Nephron progenitor cell (in vitro differentiated cells): ENCODE data around the gene PRKG1.

Experiments used
- DNase-seq: peaks from one replicate; pipeline ENCODE4 v3.0.0; 2021
- H3K27ac Mint-ChIP-seq: 2 replicates; pipeline ENCODE4 v1.8.0; 2021; ENCODE audit warnings: mild to moderate bottlenecking, moderate library complexity, mixed read lengths
- H3K27me3 Mint-ChIP-seq: 2 replicates; pipeline ENCODE4 v1.8.0; 2021; ENCODE audit warnings: mild to moderate bottlenecking, low read depth, mixed read lengths; ENCODE audit not compliant: poor library complexity
- H3K36me3 Mint-ChIP-seq: 2 replicates; pipeline ENCODE4 v1.8.0; 2021; ENCODE audit warnings: low read depth, mixed read lengths
- H3K4me1 Mint-ChIP-seq: 2 replicates; pipeline ENCODE4 v1.8.0; 2021; ENCODE audit warnings: mixed read lengths
- H3K4me3 Mint-ChIP-seq: 2 replicates; pipeline ENCODE4 v1.8.0; 2021; ENCODE audit warnings: mild to moderate bottlenecking, moderate library complexity, mixed read lengths
- H3K9me3 Mint-ChIP-seq: 2 replicates; pipeline ENCODE4 v1.8.0; 2021; ENCODE audit warnings: mild to moderate bottlenecking, moderate library complexity, mixed read lengths
- TF ChIP-seq, protein P1 (sequence below): fragments of 200-600 bp; sonication (generic); IDR thresholded peaks from 2 replicates; pipeline ENCODE4 v1.5.0; 2021; ENCODE audit warnings: antibody characterized with exemption

PRKG1 gene

DNA sequence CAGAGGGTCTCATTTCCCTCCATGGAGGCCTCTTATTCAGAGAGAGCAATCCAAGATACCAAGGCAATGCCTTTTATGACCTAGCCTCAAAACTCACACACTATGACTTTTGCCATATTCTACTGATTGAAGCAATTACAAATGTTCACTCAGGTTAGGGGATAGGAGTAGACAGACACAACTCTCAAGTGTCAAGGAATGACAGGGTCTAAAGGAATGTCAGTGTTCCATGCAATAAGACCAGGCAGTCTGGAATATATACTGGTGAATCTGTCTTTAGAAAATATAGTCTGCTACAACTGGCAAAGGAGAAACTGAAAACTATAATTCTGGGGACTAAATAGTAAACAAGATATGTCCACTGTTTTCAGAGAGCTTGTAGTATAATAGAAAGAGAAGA, 283.9 kb downstream of the PRKG1 start:
- Mint-ChIP-seq H3K36me3 (no peaks in the 10 kb centered on the region), H3K27me3 (no peaks in the 10 kb centered on the region), H3K4me3 (no peak overlapping the region), H3K9me3 (no peaks in the 10 kb centered on the region), H3K4me1 (no peaks in the 10 kb centered on the region), H3K27ac (no peak overlapping the region)
- no peak for DNase-seq
- TF ChIP-seq, protein P1, sequence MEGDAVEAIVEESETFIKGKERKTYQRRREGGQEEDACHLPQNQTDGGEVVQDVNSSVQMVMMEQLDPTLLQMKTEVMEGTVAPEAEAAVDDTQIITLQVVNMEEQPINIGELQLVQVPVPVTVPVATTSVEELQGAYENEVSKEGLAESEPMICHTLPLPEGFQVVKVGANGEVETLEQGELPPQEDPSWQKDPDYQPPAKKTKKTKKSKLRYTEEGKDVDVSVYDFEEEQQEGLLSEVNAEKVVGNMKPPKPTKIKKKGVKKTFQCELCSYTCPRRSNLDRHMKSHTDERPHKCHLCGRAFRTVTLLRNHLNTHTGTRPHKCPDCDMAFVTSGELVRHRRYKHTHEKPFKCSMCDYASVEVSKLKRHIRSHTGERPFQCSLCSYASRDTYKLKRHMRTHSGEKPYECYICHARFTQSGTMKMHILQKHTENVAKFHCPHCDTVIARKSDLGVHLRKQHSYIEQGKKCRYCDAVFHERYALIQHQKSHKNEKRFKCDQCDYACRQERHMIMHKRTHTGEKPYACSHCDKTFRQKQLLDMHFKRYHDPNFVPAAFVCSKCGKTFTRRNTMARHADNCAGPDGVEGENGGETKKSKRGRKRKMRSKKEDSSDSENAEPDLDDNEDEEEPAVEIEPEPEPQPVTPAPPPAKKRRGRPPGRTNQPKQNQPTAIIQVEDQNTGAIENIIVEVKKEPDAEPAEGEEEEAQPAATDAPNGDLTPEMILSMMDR, result no peak

DNA sequence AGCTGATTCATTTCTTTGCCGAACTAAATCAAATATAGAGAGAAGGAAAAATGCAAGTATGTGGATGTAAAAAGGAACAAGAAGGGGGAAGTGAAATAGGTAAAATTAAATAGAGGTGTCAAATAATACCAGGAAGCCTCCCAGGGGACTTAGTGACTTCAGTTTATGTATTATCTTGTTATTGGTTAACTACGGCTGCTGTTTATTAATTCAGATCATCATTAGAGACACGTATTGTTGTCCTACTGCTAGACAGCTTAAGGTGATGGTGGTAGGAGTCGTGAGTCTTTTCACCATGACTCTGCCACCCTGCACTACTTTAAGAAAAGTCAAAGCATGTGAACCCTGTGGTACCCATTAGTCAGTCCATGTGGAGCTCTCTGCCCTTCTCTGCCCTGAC, 289.1 kb downstream of the PRKG1 start:
- no peak for DNase-seq
- Mint-ChIP-seq H3K27ac (peak overlapping the region; percentile 64), H3K4me1 (peaks cover 17% of the 10 kb centered on the region), H3K9me3 (no peaks in the 10 kb centered on the region), H3K36me3 (no peaks in the 10 kb centered on the region), H3K4me3 (no peak overlapping the region), H3K27me3 (no peaks in the 10 kb centered on the region)
- TF ChIP-seq, protein P1, result no peak

DNA sequence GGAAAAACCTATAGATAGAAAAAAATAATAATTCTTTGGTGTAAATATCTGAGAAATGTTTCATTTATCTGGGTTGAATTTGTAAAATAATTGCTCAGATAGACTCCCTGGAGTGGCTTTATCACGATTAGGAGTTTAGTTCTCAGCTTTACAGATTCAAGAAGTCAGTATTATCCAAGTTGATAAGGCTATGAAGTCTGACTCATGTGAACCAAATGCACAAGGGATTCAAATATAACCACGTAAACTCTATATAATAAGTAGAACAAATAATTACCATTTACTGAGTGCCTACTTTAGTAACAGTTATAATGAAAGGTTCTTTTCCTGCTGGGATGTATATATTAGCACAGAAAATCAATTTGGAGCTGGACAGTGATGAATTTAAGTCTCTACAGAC, 290.4 kb downstream of the PRKG1 start:
- no peak for DNase-seq
- Mint-ChIP-seq H3K27ac (no peak overlapping the region), H3K4me3 (no peak overlapping the region), H3K36me3 (no peaks in the 10 kb centered on the region), H3K27me3 (no peaks in the 10 kb centered on the region), H3K9me3 (no peaks in the 10 kb centered on the region), H3K4me1 (peaks cover 17% of the 10 kb centered on the region)
- TF ChIP-seq, protein P1, result no peak

DNA sequence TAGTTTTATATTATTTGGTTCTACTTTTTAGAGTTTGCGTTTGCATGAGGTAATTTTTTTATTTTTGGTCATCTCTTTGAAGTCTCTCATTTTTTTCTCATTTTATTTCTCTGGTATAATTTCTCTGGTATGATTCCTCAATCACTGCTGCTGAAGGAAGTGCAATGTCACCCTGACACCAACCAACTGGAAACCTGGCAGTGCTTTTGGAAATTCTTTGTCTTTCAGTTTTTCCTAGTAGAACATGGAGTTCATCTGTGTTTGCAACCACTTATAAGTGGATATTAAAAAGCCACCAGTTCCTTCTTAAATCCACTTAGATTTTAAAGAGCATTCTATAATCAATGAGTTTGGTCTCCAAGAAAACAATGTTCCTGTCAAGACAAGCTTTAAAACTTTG, 291.8 kb downstream of the PRKG1 start:
- Mint-ChIP-seq H3K36me3 (no peaks in the 10 kb centered on the region), H3K4me1 (peaks cover 17% of the 10 kb centered on the region), H3K27ac (no peak overlapping the region)

DNA sequence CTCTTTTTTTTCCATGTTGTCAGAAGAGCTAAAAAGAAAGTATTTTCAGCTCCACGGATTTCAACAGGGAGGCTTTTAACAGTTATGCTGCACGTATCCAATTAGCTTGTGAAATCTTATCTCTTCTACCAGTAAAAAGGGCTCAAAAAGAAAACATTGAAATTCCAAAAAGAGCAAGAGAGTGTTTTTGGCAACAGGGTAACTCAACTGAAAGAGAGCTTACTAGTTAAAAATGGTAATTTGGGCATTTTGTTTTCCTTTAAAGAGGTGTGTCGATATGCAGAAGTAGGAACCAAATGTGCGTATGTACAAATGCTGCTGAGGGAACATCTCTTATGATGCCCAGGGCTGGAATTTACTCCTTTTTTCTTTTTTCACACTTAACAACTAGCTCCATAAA, 292.8 kb downstream of the PRKG1 start:
- TF ChIP-seq, protein P1, result no peak
- Mint-ChIP-seq H3K4me3 (no peak overlapping the region), H3K9me3 (no peaks in the 10 kb centered on the region), H3K36me3 (no peaks in the 10 kb centered on the region), H3K27me3 (no peaks in the 10 kb centered on the region), H3K27ac (peak overlapping the region; percentile 40), H3K4me1 (peaks cover 17% of the 10 kb centered on the region)
- DNase-seq, result no peak

More for the DNA sequence above, 291.8 kb downstream of the PRKG1 start:
- no peaks in the 10 kb centered on the region for H3K27me3 Mint-ChIP-seq
- no peaks in the 10 kb centered on the region for H3K9me3 Mint-ChIP-seq
- TF ChIP-seq, protein P1, result no peak
- DNase-seq, result no peak
- no peak overlapping the region for H3K4me3 Mint-ChIP-seq

DNA sequence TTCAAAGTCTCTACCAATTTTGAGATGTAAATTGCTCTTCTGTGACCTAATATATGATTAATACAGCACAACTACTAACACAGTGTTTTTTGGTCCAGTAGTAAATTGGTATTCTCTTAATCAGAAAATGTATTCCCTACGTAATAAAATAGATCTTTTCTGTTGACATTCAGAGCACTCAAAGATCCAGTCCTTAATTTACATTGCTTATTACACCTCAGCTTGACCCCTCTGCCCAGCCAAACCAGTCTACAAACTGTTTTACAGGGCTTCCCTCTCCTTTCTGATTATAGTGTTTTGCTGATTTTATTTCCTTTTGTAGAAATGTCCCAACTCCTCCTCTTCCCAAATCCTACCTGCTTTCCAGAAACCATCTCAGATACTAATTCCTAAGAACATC, 293.4 kb downstream of the PRKG1 start:
- Mint-ChIP-seq H3K27me3 (no peaks in the 10 kb centered on the region), H3K36me3 (no peaks in the 10 kb centered on the region), H3K9me3 (no peaks in the 10 kb centered on the region), H3K4me1 (peaks cover 17% of the 10 kb centered on the region), H3K27ac (peak overlapping the region; percentile 40), H3K4me3 (no peak overlapping the region)
- no peak for DNase-seq
- TF ChIP-seq, protein P1, result no peak
